NOMO-1 treated with DMSO at 0.1 percent for 48 hours (cell line): ENCODE measurements around the gene FAM89A.

Source experiments
- DNase-seq: peaks from one replicate; lab custom pipeline; 2025; ENCODE audit not compliant: unreplicated experiment; lab: John Stamatoyannopoulos, UW

The FAM89A gene

GRCh38 chr1:231040019-231040799 is at the start of gene FAM89A:
Gene FAM89A (minus strand): TSS chr1:231040254. CDS start chr1:231040211, 43 bp downstream.
- DNase-seq, result no peak

- DNase-seq, result no peak
These were observed 44.3 kb upstream of the FAM89A start for GRCh38 chr1:231084353-231084752.

- DNase-seq, result no peak
These were observed 39.1 kb upstream of the FAM89A start for GRCh38 chr1:231079163-231079562.

- no peak for DNase-seq
These were observed 38.2 kb upstream of the FAM89A start for GRCh38 chr1:231078250-231078649.

GRCh38 chr1:231076802-231077201 is 36.7 kb upstream of the FAM89A start:
- DNase-seq, result no peak

GRCh38 chr1:231075497-231075896 is 35.4 kb upstream of the FAM89A start:
- DNase-seq, result no peak

- no peak for DNase-seq
These were observed 35.0 kb upstream of the FAM89A start for GRCh38 chr1:231075020-231075419.

- DNase-seq, result no peak
These were observed 34.0 kb upstream of the FAM89A start for GRCh38 chr1:231074046-231074445.

- no peak for DNase-seq
These were observed 33.3 kb upstream of the FAM89A start for GRCh38 chr1:231073331-231073730.

GRCh38 chr1:231072502-231073094 is 32.5 kb upstream of the FAM89A start:
- no peak for DNase-seq

- no peak for DNase-seq
These were observed 32.0 kb upstream of the FAM89A start for GRCh38 chr1:231072041-231072440.

GRCh38 chr1:231070758-231071444 is 30.8 kb upstream of the FAM89A start:
- DNase-seq, result no peak

- no peak for DNase-seq
These were observed 29.3 kb upstream of the FAM89A start for GRCh38 chr1:231069333-231069732.

- no peak for DNase-seq
These were observed 28.7 kb upstream of the FAM89A start for GRCh38 chr1:231068762-231069161.

- DNase-seq, result no peak
These were observed 25.6 kb upstream of the FAM89A start for GRCh38 chr1:231065510-231066241.

GRCh38 chr1:231064418-231064817 is 24.4 kb upstream of the FAM89A start:
- no peak for DNase-seq

GRCh38 chr1:231063331-231063730 is 23.3 kb upstream of the FAM89A start:
- no peak for DNase-seq

GRCh38 chr1:231062500-231063270 is 22.6 kb upstream of the FAM89A start:
- no peak for DNase-seq

GRCh38 chr1:231059566-231060193 is 19.6 kb upstream of the FAM89A start:
- no peak for DNase-seq

GRCh38 chr1:231058416-231059109 is 18.5 kb upstream of the FAM89A start:
- DNase-seq, result no peak
